Dendritic cell treated with granulocyte-macrophage colony-stimulating factor and Interleukin-4, amounts not matched to agents 40 ng/mL and 50 ng/mL, for 4 days (primary cell): Measurements from ENCODE around the gene SF3B1.
"Not testable (repeated sequence)": the region's sequence is repeated elsewhere in the genome, so short reads cannot be mapped to it uniquely, and the experiment has no call there.

ENCODE experiments used
- H3K27ac Mint-ChIP-seq: one replicate; pipeline ENCODE4 v1.8.0; 2022; ENCODE audit warnings: mild to moderate bottlenecking, mixed read lengths
- H3K27me3 Mint-ChIP-seq: one replicate; pipeline ENCODE4 v1.8.0; 2022; ENCODE audit warnings: mild to moderate bottlenecking, mixed read lengths
- H3K36me3 Mint-ChIP-seq: one replicate; pipeline ENCODE4 v1.8.0; 2022; ENCODE audit warnings: low read depth, mixed read lengths
- H3K4me1 Mint-ChIP-seq: one replicate; pipeline ENCODE4 v1.8.0; 2022; ENCODE audit warnings: low read depth, mixed read lengths
- H3K4me3 Mint-ChIP-seq: one replicate; pipeline ENCODE4 v1.8.0; 2022; ENCODE audit warnings: mild to moderate bottlenecking, moderate library complexity, mixed read lengths
- H3K9me3 Mint-ChIP-seq: one replicate; pipeline ENCODE4 v1.8.0; 2022; ENCODE audit warnings: mixed read lengths
- intact Hi-C: fragments of 100-400 bp; cut with micrococcal nuclease; formaldehyde crosslinking; loops from one replicate; pipeline ENCODE4 v1.15.0; 2022

Gene SF3B1

DNA sequence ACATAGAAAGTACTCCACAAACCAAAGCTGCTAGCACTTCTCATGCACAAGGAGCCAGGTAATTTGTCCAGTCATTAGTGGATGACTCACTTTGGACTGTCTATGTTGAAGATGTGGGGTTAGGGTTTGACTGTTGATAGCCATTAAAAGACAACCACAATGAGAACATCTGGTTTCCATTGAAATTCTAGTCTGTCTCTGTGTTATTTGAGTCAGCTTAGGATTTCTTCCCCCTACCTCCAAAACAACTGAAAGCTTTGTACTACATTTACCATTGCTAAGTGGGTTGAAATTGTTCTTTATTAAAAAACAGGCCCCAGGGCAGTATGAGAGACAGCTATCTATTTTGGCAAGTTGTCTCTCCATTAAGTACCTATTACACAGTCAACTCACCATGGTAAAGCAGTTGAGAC lies 74.1 kb downstream of the SF3B1 start:
- H3K4me3 Mint-ChIP-seq, result no peak overlapping the region
- H3K9me3 Mint-ChIP-seq, result no peaks in the 10 kb centered on the region
- no peaks in the 10 kb centered on the region for H3K4me1 Mint-ChIP-seq
- intact Hi-C loops, result no loop called here
- no peaks in the 10 kb centered on the region for H3K27me3 Mint-ChIP-seq
- H3K36me3 Mint-ChIP-seq, result no peaks in the 10 kb centered on the region
- no peak overlapping the region for H3K27ac Mint-ChIP-seq

DNA sequence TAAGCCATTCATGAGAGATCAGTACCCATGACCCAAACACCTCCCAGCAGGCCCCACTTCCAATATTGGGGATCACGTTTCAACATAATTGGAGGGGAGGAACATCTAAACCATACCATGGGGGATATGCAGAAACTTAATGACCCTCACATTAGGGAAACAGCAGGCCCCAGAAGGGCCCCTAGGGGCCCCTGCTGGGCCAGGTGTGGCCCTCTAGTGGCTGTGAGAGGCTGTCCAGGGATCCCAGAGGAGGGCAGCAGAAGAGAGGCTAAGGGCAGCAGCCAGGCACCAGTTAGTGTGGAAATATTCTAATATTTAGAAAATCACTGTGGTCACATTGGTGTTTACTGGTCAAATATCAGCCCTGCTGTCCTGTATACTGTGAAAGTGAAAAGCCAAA lies 75.0 kb downstream of the SF3B1 start:
- Mint-ChIP-seq H3K27ac (no peak overlapping the region), H3K4me3 (no peak overlapping the region), H3K9me3 (no peaks in the 10 kb centered on the region), H3K36me3 (no peaks in the 10 kb centered on the region), H3K4me1 (no peaks in the 10 kb centered on the region), H3K27me3 (no peaks in the 10 kb centered on the region)
- intact Hi-C loops, result no loop called here

DNA sequence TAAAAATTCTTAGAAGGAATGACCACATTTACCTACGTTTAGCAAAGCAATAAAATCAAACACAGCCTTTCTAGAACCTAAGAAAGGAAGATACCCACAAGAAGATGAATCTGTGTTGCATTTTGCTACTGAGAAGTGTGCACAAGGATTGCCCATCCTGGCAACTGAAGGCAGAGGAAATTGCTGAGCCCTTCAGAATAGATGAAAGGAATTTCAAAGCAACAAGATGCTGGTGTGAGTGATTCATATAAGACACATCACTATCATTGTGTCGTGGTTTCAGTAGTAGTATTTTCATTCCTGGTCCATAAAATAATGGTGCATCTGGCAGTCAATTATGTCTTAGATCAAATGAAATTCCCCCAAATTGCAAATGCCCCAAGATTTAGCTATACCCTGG lies 75.9 kb downstream of the SF3B1 start:
- no peaks in the 10 kb centered on the region for H3K27me3 Mint-ChIP-seq
- no peak overlapping the region for H3K27ac Mint-ChIP-seq
- intact Hi-C loops, result no loop called here
- no peaks in the 10 kb centered on the region for H3K9me3 Mint-ChIP-seq
- no peaks in the 10 kb centered on the region for H3K36me3 Mint-ChIP-seq
- H3K4me3 Mint-ChIP-seq, result no peak overlapping the region
- no peaks in the 10 kb centered on the region for H3K4me1 Mint-ChIP-seq

DNA sequence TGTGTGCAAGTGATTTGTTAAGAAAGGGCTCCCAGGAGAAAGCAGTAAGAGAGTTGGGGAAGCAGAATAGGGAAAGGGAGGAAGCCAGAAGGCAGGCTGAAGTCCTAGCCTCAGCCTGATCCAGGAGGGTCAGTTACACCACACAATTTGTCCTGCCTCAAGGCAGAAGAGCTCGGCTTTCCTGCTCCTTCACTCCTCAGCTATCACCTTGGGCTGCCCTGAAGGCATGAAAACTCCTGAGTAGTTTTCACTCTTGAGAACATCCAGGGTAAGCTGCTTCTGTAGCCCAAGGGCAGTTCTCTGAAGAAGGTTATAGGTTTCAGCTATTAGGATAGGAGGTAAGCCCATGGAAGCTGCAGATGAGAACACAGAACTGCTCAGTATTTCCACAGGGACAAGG lies 76.8 kb downstream of the SF3B1 start:
- Mint-ChIP-seq H3K27me3 (no peaks in the 10 kb centered on the region), H3K27ac (no peak overlapping the region)
- intact Hi-C loops, result no loop called here

DNA sequence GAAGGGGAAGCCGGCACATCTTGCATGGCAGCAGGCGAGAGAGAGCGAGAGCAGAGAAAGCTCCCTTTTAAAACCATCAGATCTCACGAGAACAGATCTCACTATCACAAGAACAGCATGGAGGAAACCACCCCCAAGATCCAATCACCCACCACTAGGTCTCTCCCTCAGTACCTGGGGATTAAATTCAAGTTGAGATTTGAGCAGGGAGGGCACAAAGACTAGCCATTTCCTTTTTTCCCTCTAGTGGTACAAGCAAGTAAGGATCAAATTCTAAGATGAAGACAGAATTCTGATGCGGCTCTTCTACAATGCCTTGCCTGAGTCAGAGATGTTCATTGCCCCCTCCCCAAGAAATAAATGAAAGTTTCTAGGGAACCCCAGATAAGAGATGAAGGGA lies 78.7 kb downstream of the SF3B1 start:
- Mint-ChIP-seq H3K4me1 (no peaks in the 10 kb centered on the region), H3K27me3 (no peaks in the 10 kb centered on the region), H3K4me3 (no peak overlapping the region), H3K27ac (no peak overlapping the region), H3K36me3 (no peaks in the 10 kb centered on the region), H3K9me3 (no peaks in the 10 kb centered on the region)
- intact Hi-C loops, result no loop called here

More for the DNA sequence above, 76.8 kb downstream of the SF3B1 start:
- no peaks in the 10 kb centered on the region for H3K36me3 Mint-ChIP-seq
- H3K4me1 Mint-ChIP-seq, result no peaks in the 10 kb centered on the region
- H3K4me3 Mint-ChIP-seq, result no peak overlapping the region
- no peaks in the 10 kb centered on the region for H3K9me3 Mint-ChIP-seq

DNA sequence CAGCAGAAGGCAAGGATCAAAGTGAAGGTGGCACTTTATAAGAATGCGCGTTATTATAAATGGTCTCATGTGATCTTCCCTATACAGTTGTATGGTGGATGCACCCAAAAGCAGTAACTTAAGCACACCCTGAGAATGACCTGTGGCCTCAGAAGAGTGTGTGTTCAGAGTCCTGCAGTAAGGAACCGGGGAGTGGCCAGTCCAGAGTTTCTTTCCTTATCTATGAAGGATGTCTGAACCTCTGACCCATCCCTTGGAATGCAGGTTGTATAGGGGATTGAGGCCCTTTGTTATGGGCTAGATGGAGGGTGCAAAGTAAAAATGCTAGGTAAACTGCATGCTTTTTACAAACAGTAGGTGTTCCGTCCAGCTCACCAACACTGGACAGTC lies 80.7 kb downstream of the SF3B1 start:
- Mint-ChIP-seq H3K36me3 (no peaks in the 10 kb centered on the region), H3K9me3 (no peaks in the 10 kb centered on the region), H3K4me3 (no peak overlapping the region), H3K4me1 (peaks cover 1% of the 10 kb centered on the region), H3K27me3 (no peaks in the 10 kb centered on the region), H3K27ac (no peak overlapping the region)
- intact Hi-C loops, result no loop called here

DNA sequence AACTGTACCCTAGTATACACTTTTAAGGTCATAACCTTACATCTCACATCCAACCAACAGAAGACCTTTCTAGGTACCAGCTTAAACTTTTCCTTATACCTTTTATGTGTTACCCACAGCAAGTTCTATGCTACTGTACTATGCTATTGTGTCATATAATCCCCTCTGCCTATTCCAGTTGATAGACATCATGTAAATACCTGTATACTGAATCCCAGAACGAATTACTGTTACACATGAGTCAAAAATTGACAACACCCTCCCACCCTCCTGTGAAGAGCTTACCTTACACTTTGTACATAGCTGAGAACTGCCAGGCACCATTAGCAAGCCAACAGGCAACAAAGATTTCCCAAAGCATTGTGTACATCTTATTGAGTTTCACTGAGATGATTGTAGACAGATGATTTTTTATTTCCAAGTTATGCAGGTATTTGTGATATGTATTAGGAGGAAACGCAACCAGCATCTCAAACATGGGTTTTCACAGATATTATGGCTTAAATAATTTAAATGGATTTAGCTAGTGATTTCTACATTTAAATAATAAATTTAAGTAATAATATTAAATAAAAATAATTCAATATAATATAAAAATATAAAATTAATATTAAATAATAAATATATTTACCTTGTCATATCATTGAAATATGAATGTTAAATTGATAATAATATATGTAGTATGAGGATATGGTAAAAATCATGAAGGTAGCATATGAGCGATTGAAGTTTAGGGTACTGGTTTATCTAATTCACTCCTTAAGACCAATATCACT lies 81.2 kb downstream of the SF3B1 start:
- Mint-ChIP-seq H3K27ac (no peak overlapping the region), H3K4me1 (peaks cover 7% of the 10 kb centered on the region), H3K9me3 (no peaks in the 10 kb centered on the region), H3K4me3 (no peak overlapping the region), H3K27me3 (no peaks in the 10 kb centered on the region), H3K36me3 (no peaks in the 10 kb centered on the region)
- intact Hi-C loops, result no loop called here

DNA sequence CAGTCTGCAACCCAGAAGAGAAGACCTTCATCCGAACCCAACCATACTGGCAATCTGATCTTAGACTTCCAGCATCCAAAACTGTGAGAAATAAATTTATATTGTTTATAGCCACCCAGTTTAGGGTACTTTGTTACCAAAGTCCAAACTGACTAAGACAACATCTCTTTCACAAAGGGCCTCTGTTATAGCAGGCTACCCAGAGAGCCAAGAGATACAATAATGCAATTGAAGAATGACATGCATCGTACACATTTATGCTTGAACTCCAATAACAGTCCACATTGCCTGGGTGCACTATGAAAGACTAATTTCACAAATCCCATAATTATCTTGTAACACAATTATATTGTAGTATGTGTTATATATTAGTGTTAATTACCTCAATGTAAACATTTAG lies 85.1 kb downstream of the SF3B1 start:
- peaks cover 9% of the 10 kb centered on the region for H3K4me1 Mint-ChIP-seq
- intact Hi-C loops, result no loop called here
- no peaks in the 10 kb centered on the region for H3K36me3 Mint-ChIP-seq
- H3K9me3 Mint-ChIP-seq, result no peaks in the 10 kb centered on the region
- H3K4me3 Mint-ChIP-seq, result no peak overlapping the region
- no peaks in the 10 kb centered on the region for H3K27me3 Mint-ChIP-seq
- no peak overlapping the region for H3K27ac Mint-ChIP-seq

DNA sequence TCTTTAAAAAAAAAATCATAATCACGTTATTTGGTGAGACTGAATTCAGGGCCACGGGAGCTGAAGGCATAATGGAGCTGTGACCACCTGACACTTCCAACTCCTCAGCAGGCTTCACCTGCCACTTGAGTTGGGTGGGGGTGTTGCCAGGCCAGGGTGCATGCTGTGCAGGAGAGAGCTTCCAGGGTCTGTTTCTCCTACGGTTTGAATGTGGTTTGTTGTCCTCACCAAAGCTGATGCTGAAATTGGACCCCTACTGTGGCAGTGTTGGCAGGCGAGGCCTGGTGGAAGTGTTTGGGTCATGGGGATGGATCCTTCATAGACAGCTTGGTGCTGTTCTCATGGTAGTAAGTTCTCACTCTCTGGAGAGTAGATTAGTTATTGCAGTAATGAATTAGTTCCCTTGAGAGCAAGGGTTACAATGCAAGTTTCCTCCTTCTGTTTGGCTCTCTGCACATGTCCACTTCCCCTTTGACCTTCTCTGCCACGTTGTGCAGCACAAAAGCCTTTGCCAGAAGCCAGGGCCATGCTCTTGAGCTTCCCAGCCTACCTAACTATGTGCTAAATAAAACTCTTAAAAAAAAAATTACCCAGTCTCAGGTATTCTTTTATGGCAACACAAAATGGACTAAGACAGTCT lies 86.0 kb downstream of the SF3B1 start:
- no peak overlapping the region for H3K27ac Mint-ChIP-seq
- intact Hi-C loops, result no loop called here
- no peaks in the 10 kb centered on the region for H3K36me3 Mint-ChIP-seq
- no peaks in the 10 kb centered on the region for H3K27me3 Mint-ChIP-seq
- no peaks in the 10 kb centered on the region for H3K9me3 Mint-ChIP-seq
- H3K4me1 Mint-ChIP-seq, result peaks cover 9% of the 10 kb centered on the region
- no peak overlapping the region for H3K4me3 Mint-ChIP-seq

DNA sequence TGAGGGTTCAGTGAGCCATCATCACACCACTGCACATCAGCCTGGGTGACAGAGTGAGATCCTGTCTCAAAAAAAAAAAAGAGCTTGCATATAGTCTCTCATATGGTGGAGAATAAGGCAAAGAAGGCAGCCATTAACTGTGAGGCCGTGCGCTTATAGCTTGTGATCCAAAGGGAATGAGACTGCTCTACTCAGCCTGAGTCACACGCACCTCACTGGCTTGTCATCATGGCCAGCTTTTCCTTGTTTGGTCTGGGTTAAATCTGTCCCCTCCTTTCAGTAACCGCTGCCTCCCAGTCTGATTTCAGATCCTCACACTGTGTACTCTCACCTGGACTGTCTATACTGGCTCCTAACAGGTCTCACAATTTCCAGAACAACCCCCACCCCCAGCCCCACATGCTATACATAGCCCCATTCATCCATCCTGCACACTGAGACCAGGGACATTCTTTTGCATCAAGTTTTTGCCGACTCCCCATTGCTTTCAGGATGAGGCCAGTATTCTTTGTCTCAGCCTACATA lies 88.9 kb downstream of the SF3B1 start:
- intact Hi-C loops, result no loop called here
- H3K36me3 Mint-ChIP-seq, result no peaks in the 10 kb centered on the region
- no peak overlapping the region for H3K27ac Mint-ChIP-seq
- no peak overlapping the region for H3K4me3 Mint-ChIP-seq
- no peaks in the 10 kb centered on the region for H3K9me3 Mint-ChIP-seq
- H3K4me1 Mint-ChIP-seq, result peaks cover 9% of the 10 kb centered on the region
- H3K27me3 Mint-ChIP-seq, result no peaks in the 10 kb centered on the region

DNA sequence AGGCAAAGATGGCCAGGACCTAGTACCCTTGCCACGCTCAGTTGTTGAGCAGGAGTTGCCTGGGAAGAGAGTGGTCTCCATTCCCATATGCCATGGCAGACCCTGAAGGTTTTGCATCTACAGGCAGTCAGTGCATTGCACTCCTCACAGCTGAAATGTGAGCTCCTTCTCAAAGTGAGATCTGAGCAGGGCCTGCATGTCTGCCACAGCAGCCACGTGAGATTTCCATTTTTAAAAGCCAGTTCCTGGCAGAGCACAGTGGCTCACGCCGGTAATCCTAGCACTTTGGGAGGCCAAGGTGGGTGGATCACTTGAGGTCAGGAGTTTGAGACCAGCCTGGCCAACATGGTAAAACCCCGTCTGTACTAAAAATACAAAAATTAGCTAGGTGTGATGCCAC lies 90.9 kb downstream of the SF3B1 start:
- H3K36me3 Mint-ChIP-seq, H3K27ac Mint-ChIP-seq, H3K27me3 Mint-ChIP-seq, intact Hi-C loops, H3K9me3 Mint-ChIP-seq, H3K4me3 Mint-ChIP-seq: not testable (repeated sequence)
- peaks cover 10% of the 10 kb centered on the region for H3K4me1 Mint-ChIP-seq

DNA sequence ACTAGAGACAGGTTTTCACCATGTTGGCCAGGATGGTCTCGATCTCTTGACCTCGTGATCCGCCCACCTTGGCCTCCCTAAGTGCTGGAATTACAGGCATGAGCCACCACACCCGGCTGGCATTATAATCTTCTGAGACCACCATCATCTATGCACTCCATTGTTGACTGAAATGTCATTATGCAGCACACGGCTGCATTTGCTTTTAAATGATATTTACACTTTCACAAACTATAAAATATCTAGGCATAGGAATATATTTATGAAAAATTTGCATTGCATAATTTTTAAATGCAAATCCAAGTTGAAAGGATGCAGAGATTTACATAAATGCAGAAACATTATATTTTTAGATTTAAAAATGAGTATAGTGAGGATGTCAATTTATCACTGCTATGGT lies 94.2 kb downstream of the SF3B1 start:
- Mint-ChIP-seq H3K27me3 (no peaks in the 10 kb centered on the region), H3K9me3 (no peaks in the 10 kb centered on the region), H3K4me1 (peaks cover 5% of the 10 kb centered on the region), H3K27ac (no peak overlapping the region), H3K4me3 (no peak overlapping the region), H3K36me3 (no peaks in the 10 kb centered on the region)
- intact Hi-C loops, result no loop called here
